ENCODE results near the gene CRELD2. TPM values are rescaled to one million over a fixed set of nuclear protein-coding genes. Genes with fewer than 3 reads are reported as not detected.

CRELD2 gene
- polyA plus RNA-seq, 2 of the 4 experiments (the other 2 are of a cell fraction): 15.1 to 18.7 TPM

DNA sequence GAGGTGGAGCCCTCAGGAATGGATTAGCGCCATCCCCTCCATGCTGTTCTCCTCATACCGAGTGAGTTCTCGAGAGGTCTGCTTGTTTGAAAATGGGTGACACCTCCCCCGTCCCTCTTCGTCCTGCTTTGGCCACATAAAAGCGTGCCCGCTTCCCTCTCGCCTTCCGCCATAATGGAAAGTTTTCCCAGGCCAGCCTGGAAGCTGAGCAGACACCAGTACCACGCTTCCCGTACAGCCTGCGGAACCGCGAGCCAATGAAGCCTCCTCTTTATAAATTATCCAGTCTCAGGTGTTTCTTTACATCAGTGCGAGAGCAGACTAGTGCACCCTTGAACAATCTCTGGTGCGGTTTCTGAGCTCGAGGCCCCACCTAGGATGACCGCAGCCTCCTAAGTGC is 13.0 kb upstream of the CRELD2 start:
- TF ChIP-seq, protein P1, sequence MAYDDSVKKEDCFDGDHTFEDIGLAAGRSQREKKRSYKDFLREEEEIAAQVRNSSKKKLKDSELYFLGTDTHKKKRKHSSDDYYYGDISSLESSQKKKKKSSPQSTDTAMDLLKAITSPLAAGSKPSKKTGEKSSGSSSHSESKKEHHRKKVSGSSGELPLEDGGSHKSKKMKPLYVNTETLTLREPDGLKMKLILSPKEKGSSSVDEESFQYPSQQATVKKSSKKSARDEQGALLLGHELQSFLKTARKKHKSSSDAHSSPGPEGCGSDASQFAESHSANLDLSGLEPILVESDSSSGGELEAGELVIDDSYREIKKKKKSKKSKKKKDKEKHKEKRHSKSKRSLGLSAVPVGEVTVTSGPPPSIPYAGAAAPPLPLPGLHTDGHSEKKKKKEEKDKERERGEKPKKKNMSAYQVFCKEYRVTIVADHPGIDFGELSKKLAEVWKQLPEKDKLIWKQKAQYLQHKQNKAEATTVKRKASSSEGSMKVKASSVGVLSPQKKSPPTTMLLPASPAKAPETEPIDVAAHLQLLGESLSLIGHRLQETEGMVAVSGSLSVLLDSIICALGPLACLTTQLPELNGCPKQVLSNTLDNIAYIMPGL (CRISPR knock-in tag; IDR thresholded peaks at IDR 0.05; ENCODE audit: borderline replicate concordance): no peak
- TF ChIP-seq CHD4 (IDR thresholded peaks at IDR 0.05; ENCODE audit: borderline replicate concordance) (no peak), TP53 (CRISPR knock-in tag; IDR thresholded peaks at IDR 0.05) (no peak), KDM5A (IDR thresholded peaks at IDR 0.05) (no peak), SMC3 (IDR thresholded peaks at IDR 0.05) (no peak), NR3C1 (IDR thresholded peaks at IDR 0.05) (no peak), JUN (IDR thresholded peaks at IDR 0.05) (no peak), TFCP2L1 (CRISPR knock-in tag; IDR thresholded peaks at IDR 0.05) (no peak), NFE2L2 (conservative IDR thresholded peaks at IDR 0.05; ENCODE audit: low read length) (no peak), HEYL (CRISPR knock-in tag; IDR thresholded peaks at IDR 0.05) (no peak), RAD21 (conservative IDR thresholded peaks at IDR 0.05 in 1 of 2, IDR thresholded peaks at IDR 0.05 in 1 of 2) (no peak), GATA3 (IDR thresholded peaks at IDR 0.05; ENCODE audit: borderline replicate concordance) (no peak), PHF8 (IDR thresholded peaks at IDR 0.05; ENCODE audit: borderline replicate concordance, low read depth) (no peak), ZNF302 (CRISPR knock-in tag; IDR thresholded peaks at IDR 0.05) (no peak), CBX8 (IDR thresholded peaks at IDR 0.05) (no peak)
- TF ChIP-seq, protein P2, sequence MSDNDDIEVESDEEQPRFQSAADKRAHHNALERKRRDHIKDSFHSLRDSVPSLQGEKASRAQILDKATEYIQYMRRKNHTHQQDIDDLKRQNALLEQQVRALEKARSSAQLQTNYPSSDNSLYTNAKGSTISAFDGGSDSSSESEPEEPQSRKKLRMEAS (IDR thresholded peaks at IDR 0.05): no peak
- FAIRE-seq (no peak), ATAC-seq (no peak), DNase-seq (ENCODE audit: low read depth in 1 of 2, low spot score in 1 of 2) (no peak)
- POLR2A ChIA-PET: no interaction called here
- no peaks in the 10 kb centered on the region for H3K4me1 ChIP-seq
- CTCF ChIA-PET: interaction anchor here (0.9 kb wide), 1 partner anchor 70 kb away, joined by 4 read pairs; no protein-coding TSS in a partner anchor
- 92% methylated on average over 18 of the region's 18 CpGs for WGBS (ENCODE audit: missing lambda C conversion rate)
- H3K4me2 ChIP-seq: no peak overlapping the region
- no peak overlapping the region for H3K4me3 ChIP-seq
- no peak overlapping the region for H3K27ac ChIP-seq
- no peaks in the 10 kb centered on the region for H3K9me3 ChIP-seq

DNA sequence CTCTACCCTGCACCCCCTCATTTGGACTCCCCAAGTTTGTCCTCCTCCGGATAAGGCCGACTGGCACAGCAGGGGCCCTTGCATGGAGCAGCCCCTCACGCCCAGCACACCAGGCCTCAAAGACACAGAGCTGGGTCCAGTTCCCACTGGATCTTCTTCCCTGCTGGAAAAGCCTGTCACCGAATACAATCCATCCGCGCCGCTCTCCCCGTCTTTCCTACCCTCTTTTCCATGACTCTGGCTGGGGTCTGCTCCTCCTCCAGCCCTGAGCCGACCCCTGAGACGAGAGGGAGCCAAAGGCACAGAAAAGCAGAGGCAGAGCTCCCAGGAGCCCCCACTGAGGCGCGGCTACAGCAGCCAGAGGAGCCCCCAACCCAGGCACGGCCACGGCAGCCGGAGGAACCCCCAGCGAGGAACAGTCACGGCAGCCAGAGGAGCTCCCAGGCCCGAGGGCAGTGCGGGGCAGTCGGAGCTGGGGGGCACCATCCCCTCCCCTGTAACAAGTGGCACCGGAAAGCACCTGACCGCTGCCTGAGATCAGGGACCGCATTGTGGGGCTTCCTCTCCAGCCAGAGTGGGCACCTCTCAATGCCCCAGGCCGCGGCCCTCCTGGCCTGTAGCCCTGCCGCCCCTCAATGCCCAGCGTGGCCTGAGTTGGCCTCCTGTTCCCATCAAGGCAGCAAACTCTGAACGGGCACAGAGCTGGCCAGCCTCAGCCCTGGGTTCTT is 12.2 kb upstream of the CRELD2 start:
- ChIA-PET POLR2A (no interaction called here), CTCF (interaction anchor here (0.9 kb wide), 1 partner anchor 71 kb away, joined by 4 read pairs; no protein-coding TSS in a partner anchor)
- H3K4me1 ChIP-seq: no peaks in the 10 kb centered on the region
- no peak overlapping the region for H3K4me3 ChIP-seq
- WGBS (ENCODE audit: missing lambda C conversion rate): 86% methylated on average over 22 of the region's 28 CpGs
- no peaks in the 10 kb centered on the region for H3K9me3 ChIP-seq
- H3K27ac ChIP-seq: no peak overlapping the region
- no peak for ATAC-seq
- no peak for FAIRE-seq
- H3K4me2 ChIP-seq: no peak overlapping the region
- no peak for TF ChIP-seq RNF2 (IDR thresholded peaks at IDR 0.05; ENCODE audit: borderline replicate concordance, low read depth)
- TF ChIP-seq MYC (IDR thresholded peaks at IDR 0.05; ENCODE audit: borderline replicate concordance, low read length): no peak
- no peak for TF ChIP-seq PHF8 (IDR thresholded peaks at IDR 0.05; ENCODE audit: borderline replicate concordance, low read depth)
- no peak for TF ChIP-seq GATA3 (IDR thresholded peaks at IDR 0.05; ENCODE audit: borderline replicate concordance)
- TF ChIP-seq, protein P3, sequence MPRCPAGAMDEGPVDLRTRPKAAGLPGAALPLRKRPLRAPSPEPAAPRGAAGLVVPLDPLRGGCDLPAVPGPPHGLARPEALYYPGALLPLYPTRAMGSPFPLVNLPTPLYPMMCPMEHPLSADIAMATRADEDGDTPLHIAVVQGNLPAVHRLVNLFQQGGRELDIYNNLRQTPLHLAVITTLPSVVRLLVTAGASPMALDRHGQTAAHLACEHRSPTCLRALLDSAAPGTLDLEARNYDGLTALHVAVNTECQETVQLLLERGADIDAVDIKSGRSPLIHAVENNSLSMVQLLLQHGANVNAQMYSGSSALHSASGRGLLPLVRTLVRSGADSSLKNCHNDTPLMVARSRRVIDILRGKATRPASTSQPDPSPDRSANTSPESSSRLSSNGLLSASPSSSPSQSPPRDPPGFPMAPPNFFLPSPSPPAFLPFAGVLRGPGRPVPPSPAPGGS (IDR thresholded peaks at IDR 0.05): no peak
- TF ChIP-seq POLR2AphosphoS2 (conservative IDR thresholded peaks at IDR 0.05; ENCODE audit: low read length): no peak
- TF ChIP-seq, protein P1 (CRISPR knock-in tag; IDR thresholded peaks at IDR 0.05; ENCODE audit: borderline replicate concordance): no peak
- TF ChIP-seq, protein P4, sequence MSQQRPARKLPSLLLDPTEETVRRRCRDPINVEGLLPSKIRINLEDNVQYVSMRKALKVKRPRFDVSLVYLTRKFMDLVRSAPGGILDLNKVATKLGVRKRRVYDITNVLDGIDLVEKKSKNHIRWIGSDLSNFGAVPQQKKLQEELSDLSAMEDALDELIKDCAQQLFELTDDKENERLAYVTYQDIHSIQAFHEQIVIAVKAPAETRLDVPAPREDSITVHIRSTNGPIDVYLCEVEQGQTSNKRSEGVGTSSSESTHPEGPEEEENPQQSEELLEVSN (IDR thresholded peaks at IDR 0.05; ENCODE audit: borderline replicate concordance, low read depth): no peak
- TF ChIP-seq EHMT2 (IDR thresholded peaks at IDR 0.05; ENCODE audit: low read depth): no peak
- no peak for TF ChIP-seq CHD2 (IDR thresholded peaks at IDR 0.05; ENCODE audit: low read length, partially characterized antibody)
- TF ChIP-seq CBX2 (IDR thresholded peaks at IDR 0.05; ENCODE audit: borderline replicate concordance, low read depth): no peak
- TF ChIP-seq, protein P5, sequence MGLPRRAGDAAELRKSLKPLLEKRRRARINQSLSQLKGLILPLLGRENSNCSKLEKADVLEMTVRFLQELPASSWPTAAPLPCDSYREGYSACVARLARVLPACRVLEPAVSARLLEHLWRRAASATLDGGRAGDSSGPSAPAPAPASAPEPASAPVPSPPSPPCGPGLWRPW (IDR thresholded peaks at IDR 0.05): no peak
- TF ChIP-seq RARB (CRISPR knock-in tag; IDR thresholded peaks at IDR 0.05): no peak
- TF ChIP-seq FOXS1 (CRISPR knock-in tag; IDR thresholded peaks at IDR 0.05): no peak
- TF ChIP-seq BHLHE40 (IDR thresholded peaks at IDR 0.05; ENCODE audit: low read depth, low read length): no peak
- no peak for TF ChIP-seq CHD4 (IDR thresholded peaks at IDR 0.05; ENCODE audit: borderline replicate concordance)
- no peak for DNase-seq (ENCODE audit: low read depth in 1 of 2, low spot score in 1 of 2)

All from A549 (cell line).